HepG2 (cell line): Measurements from ENCODE around the gene FAM53C. TPM values are rescaled to one million over a fixed set of nuclear protein-coding genes. Genes with fewer than 3 reads are reported as not detected.

Experiments used
- ARNTL ChIP-seq: sonication (generic); formaldehyde crosslinking; IDR thresholded peaks from 2 replicates; pipeline ENCODE4 v1.4.0; 2020; ENCODE audit warnings: mild to moderate bottlenecking, missing genetic modification reagents
- ATF5 ChIP-seq: sonication (generic); formaldehyde crosslinking; IDR thresholded peaks from 2 replicates; pipeline ENCODE4 v1.4.0; 2020; ENCODE audit warnings: mild to moderate bottlenecking, low read depth, missing genetic modification reagents
- ATF7 ChIP-seq, 2 experiments: fragments of 450-650 bp in 1 of 2; sonication (generic) in 1 of 2; formaldehyde crosslinking in 1 of 2; IDR thresholded peaks; 2 replicates each; pipeline versions ENCODE4 v1.4.0 to v1.6.1; 2016 to 2020; ENCODE audit warnings: antibody characterized with exemption in 1 of 2, mild to moderate bottlenecking in 1 of 2, missing genetic modification reagents in 1 of 2
- ATM ChIP-seq: fragments of 450-650 bp; IDR thresholded peaks from 2 replicates; pipeline ENCODE4 v1.7.1; 2017; ENCODE audit warnings: mild to moderate bottlenecking, borderline replicate concordance
- E2F5 ChIP-seq: sonication (generic); formaldehyde crosslinking; conservative IDR thresholded peaks from 2 replicates; pipeline ENCODE4 v1.4.0; 2020; ENCODE audit warnings: missing genetic modification reagents
- EHMT2 ChIP-seq: fragments of 200-600 bp; sonication (generic); IDR thresholded peaks from 2 replicates; pipeline ENCODE4 v1.7.0; 2017; ENCODE audit warnings: antibody characterized with exemption, low read depth, low read length, borderline replicate concordance
- FIP1L1 ChIP-seq: fragments of 200-400 bp; formaldehyde crosslinking; IDR thresholded peaks from 2 replicates; pipeline ENCODE4 v1.6.1; 2018; ENCODE audit warnings: low read depth, mild to moderate bottlenecking, low read length, moderate library complexity, borderline replicate concordance; ENCODE audit not compliant: insufficient read depth
- GABPB1 ChIP-seq: IDR thresholded peaks from 2 replicates; pipeline ENCODE4 v1.6.1; 2016; ENCODE audit warnings: mild to moderate bottlenecking, missing genetic modification reagents, moderate library complexity, missing compliant biosample characterization
- MAZ ChIP-seq, 2 experiments: sonication (generic) in 1 of 2; formaldehyde crosslinking in 1 of 2; IDR thresholded peaks; 2 replicates each; pipeline versions ENCODE4 v1.5.0 to v1.6.1; 2012 to 2020; ENCODE audit warnings: low read depth in 2 of 2, mild to moderate bottlenecking in 2 of 2, borderline replicate concordance in 1 of 2, improper control_type of control experiment in 1 of 2, low read length in 1 of 2, missing genetic modification reagents in 1 of 2, moderate library complexity in 1 of 2
- MED8 ChIP-seq: sonication (generic); formaldehyde crosslinking; IDR thresholded peaks from 2 replicates; pipeline ENCODE4 v1.8.1; 2023; ENCODE audit warnings: mild to moderate bottlenecking, missing genetic modification reagents; ENCODE audit not compliant: insufficient replicate concordance
- NFKB2 ChIP-seq: sonication (generic); formaldehyde crosslinking; IDR thresholded peaks from 2 replicates; pipeline ENCODE4 v1.4.0; 2020; ENCODE audit warnings: missing genetic modification reagents, borderline replicate concordance
- PRPF4 ChIP-seq: fragments of 200-400 bp; formaldehyde crosslinking; IDR thresholded peaks from 2 replicates; pipeline ENCODE4 v1.6.1; 2016; ENCODE audit warnings: low read length, low read depth; ENCODE audit not compliant: poor library complexity, severe bottlenecking
- RFX3 ChIP-seq: IDR thresholded peaks from 2 replicates; pipeline ENCODE4 v1.6.1; 2016; ENCODE audit warnings: missing biosample characterization, missing genetic modification reagents
- RNF2 ChIP-seq: fragments of 450-650 bp; conservative IDR thresholded peaks from 2 replicates; pipeline ENCODE4 v1.6.1; 2016; ENCODE audit warnings: low read depth
- SMC3 ChIP-seq: IDR thresholded peaks from 2 replicates; pipeline ENCODE4 v1.6.1; 2011; ENCODE audit warnings: low read length, improper control_type of control experiment
- SNAPC4 ChIP-seq: sonication (generic); formaldehyde crosslinking; IDR thresholded peaks from 2 replicates; pipeline ENCODE4 v1.4.0; 2020; ENCODE audit warnings: mild to moderate bottlenecking, missing genetic modification reagents
- TBX2 ChIP-seq: sonication (generic); formaldehyde crosslinking; IDR thresholded peaks from 2 replicates; pipeline ENCODE4 v1.5.0; 2020; ENCODE audit warnings: missing genetic modification reagents, mild to moderate bottlenecking, borderline replicate concordance
- TBX3 ChIP-seq: fragments of 450-650 bp; IDR thresholded peaks from 2 replicates; pipeline ENCODE4 v1.6.1; 2017; ENCODE audit warnings: antibody characterized with exemption, mild to moderate bottlenecking, inconsistent platforms, borderline replicate concordance
- YY1 ChIP-seq: IDR thresholded peaks from 2 replicates; pipeline ENCODE4 v1.6.1; 2011; ENCODE audit warnings: low read length, low read depth, moderate library complexity, mild to moderate bottlenecking; ENCODE audit not compliant: insufficient read depth, insufficient replicate concordance
- ZMAT3 ChIP-seq: sonication (generic); formaldehyde crosslinking; conservative IDR thresholded peaks from 2 replicates; pipeline ENCODE4 v1.7.0; 2021; ENCODE audit warnings: missing genetic modification reagents
- ZNF138 ChIP-seq: sonication (generic); formaldehyde crosslinking; IDR thresholded peaks from 2 replicates; pipeline ENCODE4 v1.5.0; 2020; ENCODE audit warnings: mild to moderate bottlenecking, low read depth, missing genetic modification reagents
- ZNF614 ChIP-seq: IDR thresholded peaks from 2 replicates; pipeline ENCODE4 v1.6.1; 2018; ENCODE audit warnings: missing biosample characterization, missing genetic modification reagents, inconsistent platforms, borderline replicate concordance
- polyA plus RNA-seq, 8 experiments: library from polyadenylated mRNA; depleted of rRNA in 3 of 8; stranded (reverse) in 7 of 8; unstranded in 1 of 8; fragments of >200 nt; fragmentation: Illumina TruSeq in 4 of 8; extraction: Trizol in 4 of 8; gene quantifications; 2 replicates each; pipeline versions ENCODE4 v1.2.1 to v1.2.3, GENCODE V29; 2011 to 2016; ENCODE audit warnings: low read depth in 4 of 8, missing spikeins in 1 of 8, mixed read lengths in 1 of 8; ENCODE audit not compliant: insufficient read depth in 1 of 8
- total RNA-seq, 5 experiments: library from RNA; depleted of rRNA; stranded (reverse); fragments of >200 nt; fragmentation: Illumina TruSeq; extraction: Trizol; gene quantifications; 2 replicates each; pipeline ENCODE4 v1.2.3, GENCODE V29; 2016; ENCODE audit warnings: low read depth in 1 of 5

Gene FAM53C
- total and polyA plus RNA-seq, 2 of the 13 experiments (the other 11 are each of a cell fraction or from before 2014, with no cell fraction given) = 26.9 to 30.1 TPM

- TF ChIP-seq ARNTL (CRISPR knock-in tag) (peak; percentile 72; the same call in 1 of the 2 replicates), ATF7 (IDR thresholded peaks at IDR 0.05) (peak; percentile 90), ATF7 (CRISPR knock-in tag; IDR thresholded peaks at IDR 0.05) (peak; percentile 87), RNF2 (no peak), ZNF614 (CRISPR knock-in tag) (peak; percentile 89; the same call in 1 of the 2 replicates), FIP1L1 (no peak), MAZ (IDR thresholded peaks at IDR 0.05; ENCODE audit: borderline replicate concordance, low read depth, low read length) (peak; percentile 79; the same call in 1 of the 2 replicates), MAZ (CRISPR knock-in tag; IDR thresholded peaks at IDR 0.05; ENCODE audit: low read depth) (peak; percentile 83), GABPB1 (CRISPR knock-in tag) (peak; percentile 84), MED8 (CRISPR knock-in tag) (peak; percentile 79), TBX3 (peak; percentile 23; the same call in 1 of the 2 replicates), RFX3 (CRISPR knock-in tag) (peak; percentile 18; the same call in 1 of the 2 replicates), SNAPC4 (CRISPR knock-in tag) (0 out of 2 replicates have a peak, but pooled peaks have one; percentile 24), EHMT2 (no peak), TBX2 (CRISPR knock-in tag) (peak; percentile 75; the same call in 1 of the 2 replicates), ZMAT3 (peak; percentile 6; the same call in 1 of the 2 replicates), PRPF4 (no peak), ZNF138 (CRISPR knock-in tag) (peak; percentile 71; the same call in 1 of the 2 replicates), SMC3 (no peak), NFKB2 (peak; percentile 97), ATF5 (CRISPR knock-in tag) (no peak), E2F5 (CRISPR knock-in tag) (peak; percentile 68; the same call in 1 of the 2 replicates), YY1 (peak; percentile 71), ATM (no peak)
These were observed at the start of gene FAM53C (continued) for GRCh38 chr5:138337685-138338410.
